Activated T-helper 9 cell treated with anti-CD3 and anti-CD28 coated beads, Interleukin-2, amount 50 U/mL, for 16 hours (primary cell): ENCODE data around the gene BLTP3B.
A peak's percentile ranks its signal among the peaks of the same experiment; 100 is the strongest.
"Not testable (repeated sequence)": the region's sequence is repeated elsewhere in the genome, so short reads cannot be mapped to it uniquely, and the experiment has no call there.

Source experiments
- DNase-seq: peaks from one replicate; pipeline ENCODE4 v3.0.0-alpha.2; 2020; ENCODE audit warnings: low read depth

BLTP3B gene

GRCh38 chr12:100142851-100143559, at the start of gene BLTP3B:
TSS of gene BLTP3B (minus strand) at chr12:100142874. CDS start at chr12:100142635, 239 bp downstream.
- DNase-seq, result peak; percentile 86

- DNase-seq, result no peak
Observed at GRCh38 chr12:100189636-100190394, 47.1 kb upstream of the BLTP3B start.

- not testable (repeated sequence) for DNase-seq
Observed at GRCh38 chr12:100188888-100189635, 46.4 kb upstream of the BLTP3B start.

- DNase-seq, result no peak
Observed at GRCh38 chr12:100187857-100188519, 45.3 kb upstream of the BLTP3B start.

GRCh38 chr12:100187068-100187467, 44.4 kb upstream of the BLTP3B start:
- DNase-seq, result no peak

- no peak for DNase-seq
Observed at GRCh38 chr12:100186071-100186470, 43.4 kb upstream of the BLTP3B start.

- no peak for DNase-seq
Observed at GRCh38 chr12:100185361-100185894, 42.8 kb upstream of the BLTP3B start.

GRCh38 chr12:100184549-100185145, 42.0 kb upstream of the BLTP3B start:
- DNase-seq, result no peak

- DNase-seq, result no peak
Observed at GRCh38 chr12:100179252-100179651, 36.6 kb upstream of the BLTP3B start.

GRCh38 chr12:100176493-100176892, 33.8 kb upstream of the BLTP3B start:
- DNase-seq, result not testable (repeated sequence)

- DNase-seq, result no peak
Observed at GRCh38 chr12:100174495-100174894, 31.8 kb upstream of the BLTP3B start.

- no peak for DNase-seq
Observed at GRCh38 chr12:100173111-100173510, 30.4 kb upstream of the BLTP3B start.

GRCh38 chr12:100171248-100171647, 28.6 kb upstream of the BLTP3B start:
- no peak for DNase-seq

GRCh38 chr12:100170313-100170858, 27.7 kb upstream of the BLTP3B start:
- DNase-seq, result no peak

GRCh38 chr12:100169345-100169744, 26.7 kb upstream of the BLTP3B start:
- DNase-seq, result no peak

- no peak for DNase-seq
Observed at GRCh38 chr12:100168562-100168961, 25.9 kb upstream of the BLTP3B start.

GRCh38 chr12:100166232-100166631, 23.6 kb upstream of the BLTP3B start:
- DNase-seq, result no peak

- DNase-seq, result no peak
Observed at GRCh38 chr12:100165356-100165755, 22.7 kb upstream of the BLTP3B start.

GRCh38 chr12:100164153-100164704, 21.6 kb upstream of the BLTP3B start:
- no peak for DNase-seq

GRCh38 chr12:100163416-100164152, 20.9 kb upstream of the BLTP3B start:
- DNase-seq, result peak; percentile 56
